Measurements from ENCODE around the gene IL17D.

- TF ChIP-seq, protein P1, sequence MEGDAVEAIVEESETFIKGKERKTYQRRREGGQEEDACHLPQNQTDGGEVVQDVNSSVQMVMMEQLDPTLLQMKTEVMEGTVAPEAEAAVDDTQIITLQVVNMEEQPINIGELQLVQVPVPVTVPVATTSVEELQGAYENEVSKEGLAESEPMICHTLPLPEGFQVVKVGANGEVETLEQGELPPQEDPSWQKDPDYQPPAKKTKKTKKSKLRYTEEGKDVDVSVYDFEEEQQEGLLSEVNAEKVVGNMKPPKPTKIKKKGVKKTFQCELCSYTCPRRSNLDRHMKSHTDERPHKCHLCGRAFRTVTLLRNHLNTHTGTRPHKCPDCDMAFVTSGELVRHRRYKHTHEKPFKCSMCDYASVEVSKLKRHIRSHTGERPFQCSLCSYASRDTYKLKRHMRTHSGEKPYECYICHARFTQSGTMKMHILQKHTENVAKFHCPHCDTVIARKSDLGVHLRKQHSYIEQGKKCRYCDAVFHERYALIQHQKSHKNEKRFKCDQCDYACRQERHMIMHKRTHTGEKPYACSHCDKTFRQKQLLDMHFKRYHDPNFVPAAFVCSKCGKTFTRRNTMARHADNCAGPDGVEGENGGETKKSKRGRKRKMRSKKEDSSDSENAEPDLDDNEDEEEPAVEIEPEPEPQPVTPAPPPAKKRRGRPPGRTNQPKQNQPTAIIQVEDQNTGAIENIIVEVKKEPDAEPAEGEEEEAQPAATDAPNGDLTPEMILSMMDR (IDR thresholded peaks at IDR 0.05) = no peak
- no peak for TF ChIP-seq POLR2A (IDR thresholded peaks at IDR 0.05)
Observed at GRCh38 chr13:20689291-20689690, 14.2 kb upstream of the IL17D start.
